ENCODE measurements around the gene SFMBT1. TPM values are rescaled to one million over a fixed set of nuclear protein-coding genes. Genes with fewer than 3 reads are reported as not detected.

SFMBT1 gene
- total and polyA plus RNA-seq, 7 experiments from 2014 or later, result 9.9 to 47.1 (median 30.5) TPM

DNA sequence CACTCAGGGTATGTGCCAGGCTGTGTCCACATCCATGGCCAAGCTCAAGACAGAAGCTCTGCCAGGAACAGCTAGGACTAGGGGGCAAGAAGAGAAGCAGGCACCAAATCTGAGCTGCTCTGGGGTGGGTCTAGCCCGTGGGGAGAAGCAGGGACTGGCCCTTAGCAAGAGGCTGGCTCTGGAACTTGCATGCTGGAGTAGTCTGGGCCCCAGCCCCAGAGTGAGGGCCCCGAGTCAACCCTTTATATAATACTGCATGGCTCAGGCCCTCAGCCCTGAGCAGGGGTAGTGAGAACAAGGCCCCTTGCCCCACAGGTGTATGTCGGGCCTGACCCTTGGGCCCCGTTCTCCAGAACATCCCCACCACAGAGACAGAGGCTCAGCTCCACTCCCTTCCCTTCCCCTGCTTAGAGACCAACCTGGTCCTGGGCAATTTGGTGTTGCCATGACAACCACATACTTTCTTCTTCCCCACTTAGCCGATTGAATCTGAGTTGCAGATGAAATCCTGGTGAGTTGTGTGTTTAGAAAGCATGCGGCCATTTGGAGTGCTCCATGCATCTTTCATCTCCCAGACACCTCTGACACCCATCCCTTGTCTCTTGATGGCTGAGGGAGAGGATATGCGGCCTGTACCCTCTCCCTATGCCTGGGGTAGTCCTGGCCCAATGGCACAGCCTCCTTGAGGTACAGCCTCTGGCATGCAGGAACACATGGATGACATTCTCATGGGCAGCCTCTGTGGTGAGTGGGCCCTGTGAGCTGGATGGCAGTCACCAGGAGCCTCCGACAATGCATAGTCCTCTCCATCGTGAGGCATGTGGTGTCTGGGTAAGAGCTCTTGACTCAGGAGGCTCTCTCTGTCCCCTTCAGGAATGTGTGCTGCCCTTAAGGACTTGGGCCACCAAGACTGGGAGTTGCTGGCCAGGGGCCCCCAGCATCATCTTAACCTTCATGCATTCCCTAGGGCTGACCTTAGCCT lies 29.2 kb upstream of the SFMBT1 start:
- Mint-ChIP-seq H3K36me3 (no peaks in the 10 kb centered on the region), H3K4me1 (peaks cover 12 to 24% (median 16%) of the 10 kb centered on the region in 7 donors), H3K27ac (peak overlapping the region in 7 of 9 donors; percentile 19 to 82 (median 52)), H3K4me3 (peak overlapping the region in 3 of 10 donors; percentile 21 to 76 (median 68)), H3K9me3 (no peaks in the 10 kb centered on the region), H3K27me3 (no peaks in the 10 kb centered on the region)
- no peak overlapping the region for H3K4me3 ChIP-seq (ENCODE audit: low read length)
- intact Hi-C loops (cut with micrococcal nuclease), result loop anchor here (1.0 to 5.0 kb wide), 4 partner anchors 43 to 603 kb away; partner anchors contain the start of gene NEK4 (in 1 of the 2)
- H3K36me3 ChIP-seq (ENCODE audit: control insufficient read depth in 2 of 3, insufficient read depth in 3 of 3, low read length in 3 of 3), result peaks cover 0 to 12% (median 0%) of the 10 kb centered on the region in 3 experiments
- no peaks in the 10 kb centered on the region for H3K27me3 ChIP-seq (ENCODE audit: control insufficient read depth in 2 of 2, insufficient read depth in 2 of 2, low read length in 2 of 2)
- no peaks in the 10 kb centered on the region for H3K9me3 ChIP-seq (ENCODE audit: control insufficient read depth in 2 of 3, low read length in 3 of 3)
- ATAC-seq, result no peak
- POLR2A ChIA-PET, result interaction anchor here (1.8 to 4.5 kb wide), 2 partner anchors 30 to 90 kb away, joined by 5 to 22 read pairs; partner anchors contain the start of gene SFMBT1
- CTCF ChIA-PET, result interaction anchor here (0.5 to 1.6 kb wide), 5 partner anchors 24 to 334 kb away, joined by 3 to 8 read pairs (median 4); no protein-coding TSS in a partner anchor
- H3K27ac ChIP-seq (ENCODE audit: low read depth, low read length), result no peak overlapping the region
- H3K4me1 ChIP-seq (ENCODE audit: control insufficient read depth in 2 of 2, insufficient read depth in 2 of 2, low read length in 2 of 2), result peaks cover 9 to 15% of the 10 kb centered on the region in 2 donors
- no peak for DNase-seq

GRCh38 chr3:53074366-53074696 lies 28.5 kb upstream of the SFMBT1 start:
- ChIA-PET POLR2A (interaction anchor here (1.3 to 4.5 kb wide), 3 partner anchors 29 to 90 kb away, joined by 3 to 22 read pairs (median 5); partner anchors contain the start of gene SFMBT1), CTCF (interaction anchor here (1.5 to 1.6 kb wide), 2 partner anchors 36 to 38 kb away, joined by 3 to 4 read pairs; no protein-coding TSS in a partner anchor)
- H3K4me3 ChIP-seq (ENCODE audit: low read length), result no peak overlapping the region
- intact Hi-C loops (cut with micrococcal nuclease), result loop anchor here (1.0 to 5.0 kb wide), 4 partner anchors 42 to 602 kb away; partner anchors contain the start of gene NEK4 (in 1 of the 2)
- peaks cover 9 to 15% of the 10 kb centered on the region in 2 donors for H3K4me1 ChIP-seq (ENCODE audit: control insufficient read depth in 2 of 2, insufficient read depth in 2 of 2, low read length in 2 of 2)
- Mint-ChIP-seq H3K27me3 (peaks cover 0 to 3% (median 0%) of the 10 kb centered on the region in 5 donors), H3K36me3 (no peaks in the 10 kb centered on the region), H3K27ac (peak overlapping the region in 7 of 9 donors; percentile 0 to 82 (median 45)), H3K4me3 (peak overlapping the region; percentile 19 to 76 (median 58)), H3K9me3 (no peaks in the 10 kb centered on the region), H3K4me1 (peaks cover 12 to 24% (median 18%) of the 10 kb centered on the region in 7 donors)
- H3K9me3 ChIP-seq (ENCODE audit: control insufficient read depth in 2 of 3, low read length in 3 of 3), result no peaks in the 10 kb centered on the region
- H3K36me3 ChIP-seq (ENCODE audit: control insufficient read depth in 2 of 3, insufficient read depth in 3 of 3, low read length in 3 of 3), result peaks cover 0 to 12% (median 0%) of the 10 kb centered on the region in 3 experiments
- DNase-seq (no peak), ATAC-seq (no peak)
- H3K27me3 ChIP-seq (ENCODE audit: control insufficient read depth in 2 of 2, insufficient read depth in 2 of 2, low read length in 2 of 2), result no peaks in the 10 kb centered on the region
- no peak overlapping the region for H3K27ac ChIP-seq (ENCODE audit: low read depth, low read length)

- Histone ChIP-seq H3K27me3 (ENCODE audit: control insufficient read depth in 2 of 2, insufficient read depth in 2 of 2, low read length in 2 of 2) (no peaks in the 10 kb centered on the region), H3K4me3 (ENCODE audit: low read length) (peak overlapping the region; percentile 82), H3K9me3 (ENCODE audit: control insufficient read depth in 2 of 3, low read length in 3 of 3) (no peaks in the 10 kb centered on the region), H3K27ac (ENCODE audit: low read depth, low read length) (peak overlapping the region; percentile 79), H3K4me1 (ENCODE audit: control insufficient read depth in 2 of 2, insufficient read depth in 2 of 2, low read length in 2 of 2) (peaks cover 9 to 15% of the 10 kb centered on the region in 2 donors), H3K36me3 (ENCODE audit: control insufficient read depth in 2 of 3, insufficient read depth in 3 of 3, low read length in 3 of 3) (peaks cover 0 to 12% (median 0%) of the 10 kb centered on the region in 3 experiments)
- H3K9me3 Mint-ChIP-seq, result no peaks in the 10 kb centered on the region
- H3K36me3 Mint-ChIP-seq, result no peaks in the 10 kb centered on the region
- no peak for DNase-seq
- peaks cover 12 to 24% (median 20%) of the 10 kb centered on the region in 7 donors for H3K4me1 Mint-ChIP-seq
- POLR2A ChIA-PET, result interaction anchor here (0.8 to 4.5 kb wide), 5 partner anchors 10 to 366 kb away, joined by 3 to 22 read pairs (median 3); partner anchors contain the start of gene SFMBT1
- peak overlapping the region; percentile 51 to 97 (median 95) for H3K27ac Mint-ChIP-seq
- ATAC-seq, result no peak
- H3K27me3 Mint-ChIP-seq, result peaks cover 0 to 6% (median 0%) of the 10 kb centered on the region in 5 donors
- CTCF ChIA-PET, result interaction anchor here (1.5 to 1.8 kb wide), 3 partner anchors 38 to 331 kb away, joined by 3 to 7 read pairs (median 3); no protein-coding TSS in a partner anchor
- intact Hi-C loops (cut with micrococcal nuclease), result loop anchor here (1.0 to 5.0 kb wide), 7 partner anchors 29 to 601 kb away; partner anchors contain the start of genes NEK4 (in 1 of the 2), STIMATE (in 1 of the 2) and UQCC5 (in 1 of the 2)
- H3K4me3 Mint-ChIP-seq, result peak overlapping the region; percentile 90 to 97 (median 92)
These were observed 27.9 kb upstream of the SFMBT1 start for GRCh38 chr3:53073553-53074365.

GRCh38 chr3:53072653-53073552 lies 27.0 kb upstream of the SFMBT1 start:
- no peaks in the 10 kb centered on the region for H3K9me3 ChIP-seq (ENCODE audit: control insufficient read depth in 2 of 3, low read length in 3 of 3)

DNA sequence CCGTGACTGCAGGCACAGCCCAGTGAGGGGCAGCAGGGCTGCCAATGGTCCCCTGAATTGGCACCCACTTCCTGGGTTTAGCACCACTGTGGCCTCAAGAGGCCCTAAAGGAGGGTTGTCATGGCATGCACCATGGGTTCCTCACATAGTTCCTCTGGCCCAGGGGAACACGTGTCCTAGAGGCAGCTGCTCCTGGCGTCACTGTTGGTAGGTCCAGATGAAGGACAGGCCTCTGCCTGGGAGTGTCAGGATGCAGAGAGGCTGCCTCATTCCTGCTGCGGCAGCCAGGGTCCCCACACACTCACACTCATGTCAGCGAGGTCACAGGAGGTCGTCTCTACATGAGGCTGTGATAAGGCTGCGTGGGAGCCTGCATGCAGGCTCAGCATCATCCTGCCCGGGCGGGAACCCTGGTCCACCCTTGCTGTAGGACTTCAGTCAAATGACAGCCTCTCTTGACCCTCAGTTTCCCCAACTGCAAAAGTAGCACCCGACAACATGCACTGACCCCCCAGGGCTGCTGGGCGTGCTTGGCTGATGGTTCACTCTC lies 26.1 kb upstream of the SFMBT1 start:
- Histone ChIP-seq H3K36me3 (ENCODE audit: control insufficient read depth in 2 of 3, insufficient read depth in 3 of 3, low read length in 3 of 3) (peaks cover 0 to 6% (median 0%) of the 10 kb centered on the region in 3 experiments), H3K4me3 (ENCODE audit: low read length) (peak overlapping the region; percentile 82), H3K4me1 (ENCODE audit: control insufficient read depth in 2 of 2, insufficient read depth in 2 of 2, low read length in 2 of 2) (peaks cover 9 to 15% of the 10 kb centered on the region in 2 donors), H3K27me3 (ENCODE audit: control insufficient read depth in 2 of 2, insufficient read depth in 2 of 2, low read length in 2 of 2) (no peaks in the 10 kb centered on the region), H3K27ac (ENCODE audit: low read depth, low read length) (peak overlapping the region; percentile 79), H3K9me3 (ENCODE audit: control insufficient read depth in 2 of 3, low read length in 3 of 3) (no peaks in the 10 kb centered on the region)
- Mint-ChIP-seq H3K27me3 (peaks cover 0 to 6% (median 0%) of the 10 kb centered on the region in 5 donors), H3K9me3 (no peaks in the 10 kb centered on the region), H3K36me3 (no peaks in the 10 kb centered on the region), H3K27ac (peak overlapping the region; percentile 84 to 97 (median 95)), H3K4me1 (peaks cover 12 to 24% (median 20%) of the 10 kb centered on the region in 7 donors), H3K4me3 (peak overlapping the region; percentile 90 to 97 (median 92))
- DNase-seq, result no peak
- ChIA-PET POLR2A (interaction anchor here (4.5 kb wide), 1 partner anchor 26 kb away, joined by 22 read pairs; the partner anchor contains the start of gene SFMBT1), CTCF (interaction anchor here (0.6 to 1.8 kb wide), 5 partner anchors 136 to 331 kb away, joined by 3 to 7 read pairs (median 6); no protein-coding TSS in a partner anchor)
- no peak for ATAC-seq
- intact Hi-C loops (cut with micrococcal nuclease), result loop anchor here (1.0 to 5.0 kb wide), 17 partner anchors 26 to 600 kb away; partner anchors contain the start of genes SFMBT1 (in 2 of the 2), STIMATE (in 2 of the 2), GLT8D1 (in 1 of the 2) and NEK4 (in 1 of the 2)

More at GRCh38 chr3:53072653-53073552, 27.0 kb upstream of the SFMBT1 start:
- ChIA-PET CTCF (interaction anchor here (0.5 to 1.8 kb wide), 4 partner anchors 137 to 330 kb away, joined by 3 to 7 read pairs (median 4); no protein-coding TSS in a partner anchor), POLR2A (interaction anchor here (0.8 to 4.5 kb wide), 5 partner anchors 11 to 366 kb away, joined by 3 to 22 read pairs (median 3); partner anchors contain the start of gene SFMBT1)
- ATAC-seq (peak; percentile 97), DNase-seq (peak; percentile 74 to 91 (median 88))
- peaks cover 0 to 12% (median 0%) of the 10 kb centered on the region in 3 experiments for H3K36me3 ChIP-seq (ENCODE audit: control insufficient read depth in 2 of 3, insufficient read depth in 3 of 3, low read length in 3 of 3)
- peak overlapping the region; percentile 90 to 97 (median 92) for H3K4me3 Mint-ChIP-seq
- peak overlapping the region; percentile 82 for H3K4me3 ChIP-seq (ENCODE audit: low read length)
- no peaks in the 10 kb centered on the region for H3K9me3 Mint-ChIP-seq
- peaks cover 0 to 6% (median 0%) of the 10 kb centered on the region in 5 donors for H3K27me3 Mint-ChIP-seq
- no peaks in the 10 kb centered on the region for H3K36me3 Mint-ChIP-seq
- intact Hi-C loops (cut with micrococcal nuclease), result loop anchor here (1.0 to 5.0 kb wide), 17 partner anchors 27 to 601 kb away; partner anchors contain the start of genes SFMBT1 (in 2 of the 2), STIMATE (in 2 of the 2), GLT8D1 (in 1 of the 2) and NEK4 (in 1 of the 2)
- H3K27me3 ChIP-seq (ENCODE audit: control insufficient read depth in 2 of 2, insufficient read depth in 2 of 2, low read length in 2 of 2), result no peaks in the 10 kb centered on the region
- peaks cover 9 to 15% of the 10 kb centered on the region in 2 donors for H3K4me1 ChIP-seq (ENCODE audit: control insufficient read depth in 2 of 2, insufficient read depth in 2 of 2, low read length in 2 of 2)
- peaks cover 12 to 24% (median 20%) of the 10 kb centered on the region in 7 donors for H3K4me1 Mint-ChIP-seq
- peak overlapping the region; percentile 79 for H3K27ac ChIP-seq (ENCODE audit: low read depth, low read length)
- peak overlapping the region; percentile 84 to 97 (median 95) for H3K27ac Mint-ChIP-seq
